Measurements from ENCODE around the gene KRTAP3-3.
"Not testable (repeated sequence)": the region's sequence is repeated elsewhere in the genome, so short reads cannot be mapped to it uniquely, and the experiment has no call there.

Gene KRTAP3-3

DNA sequence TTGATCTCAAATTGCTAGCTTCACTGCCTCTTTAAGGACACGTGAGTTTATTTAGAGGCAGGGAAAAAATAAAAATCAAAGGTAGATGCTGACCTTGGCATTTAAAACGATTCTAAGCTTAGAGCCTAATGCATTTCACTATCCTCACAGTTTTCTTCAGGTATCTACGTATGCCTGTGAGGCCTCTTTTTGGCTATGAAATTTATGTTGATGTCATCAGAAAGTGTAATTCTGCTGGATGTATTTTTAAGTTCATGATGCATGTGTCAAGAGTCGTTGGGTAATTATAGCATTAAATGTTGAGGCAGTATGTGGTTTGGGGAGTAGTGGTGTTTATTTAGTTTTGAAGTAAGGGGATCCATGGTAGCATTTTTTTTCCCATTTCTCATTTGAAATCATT lies 10.0 kb upstream of the KRTAP3-3 start:
- no peak for DNase-seq

DNA sequence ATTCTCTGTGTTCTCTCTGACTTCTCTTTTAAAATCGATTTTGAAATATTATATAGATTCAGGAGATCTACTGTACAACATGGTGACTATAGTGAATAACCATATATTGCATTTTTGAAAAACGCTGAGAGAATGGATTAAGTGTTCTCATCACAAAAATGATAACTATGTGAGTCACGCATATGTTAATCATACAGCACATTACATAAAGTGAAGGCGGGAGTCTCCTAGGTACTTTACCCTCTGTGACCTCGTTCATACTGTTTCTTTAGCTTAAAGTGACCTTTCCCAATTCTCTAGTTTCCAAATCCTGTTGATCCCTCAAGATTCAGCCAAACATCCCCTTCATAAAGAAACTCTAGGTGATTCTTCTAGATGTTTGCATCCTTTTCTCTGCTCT lies 8.8 kb upstream of the KRTAP3-3 start:
- DNase-seq, result peak; percentile 31

DNA sequence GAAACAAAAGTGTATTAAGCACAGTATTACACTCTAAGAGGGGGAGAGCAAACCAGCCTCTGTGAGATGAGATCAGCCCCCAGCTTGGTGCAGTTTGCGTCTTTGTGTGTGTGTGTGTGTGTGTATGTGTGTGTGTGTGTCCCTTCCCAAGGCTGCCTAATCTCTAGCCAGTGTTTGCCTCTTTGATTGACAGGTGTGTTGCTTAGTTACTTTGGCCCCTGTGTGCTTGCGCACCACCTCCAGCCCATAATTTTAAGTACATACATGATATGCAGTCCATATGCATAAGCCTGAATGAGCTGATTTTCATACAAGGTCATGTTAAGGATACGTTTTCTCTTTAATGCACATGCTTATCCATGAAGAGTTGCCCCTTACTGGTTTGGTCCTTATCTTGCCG lies 7.8 kb upstream of the KRTAP3-3 start:
- DNase-seq, result no peak

DNA sequence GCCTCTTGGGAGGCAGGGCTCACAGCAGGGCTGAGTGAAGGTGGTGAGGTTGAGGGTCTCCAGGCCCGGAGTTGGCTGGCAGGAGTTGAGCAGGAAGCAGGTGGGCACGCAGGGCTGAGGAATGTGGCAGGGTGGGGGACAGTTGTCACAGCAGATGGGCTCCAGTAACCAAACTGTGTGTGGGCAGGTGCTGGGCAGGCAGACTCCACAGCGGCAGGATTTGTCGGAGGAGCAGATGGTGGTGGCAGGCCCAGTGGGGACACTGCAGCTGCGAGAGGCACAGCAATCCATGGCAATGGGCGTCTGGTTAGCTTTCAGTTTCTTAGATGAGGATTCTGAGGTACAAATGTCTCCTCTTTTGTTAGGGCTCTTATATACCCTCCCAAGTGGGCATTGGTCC lies 5.6 kb upstream of the KRTAP3-3 start, which contains the start of gene KRTAP3-2:
KRTAP3-2 (minus strand) TSS at position 344 of the 400 bp plus-strand sequence; CDS start at position 291, 53 bp downstream.
- DNase-seq, result not testable (repeated sequence)

DNA sequence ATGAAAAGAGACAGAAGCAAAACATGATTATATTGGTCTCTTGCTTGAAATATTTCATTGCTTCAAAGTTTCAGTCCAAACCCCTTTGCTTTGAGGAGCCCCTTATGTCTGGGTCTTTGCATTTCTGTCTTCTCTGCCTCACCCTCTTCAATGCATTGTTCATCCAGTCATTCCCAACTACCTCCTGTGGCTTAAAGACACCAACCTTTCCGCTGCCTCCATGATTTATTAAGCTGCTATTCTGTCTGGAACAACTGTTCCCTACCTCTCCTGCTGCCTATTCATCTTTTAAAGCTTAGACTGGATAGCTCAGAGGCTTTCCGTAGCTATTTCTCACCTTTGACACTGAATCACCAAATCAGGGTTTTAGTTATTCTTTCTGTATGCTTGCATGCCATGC lies 3.4 kb upstream of the KRTAP3-3 start:
- DNase-seq, result no peak

DNA sequence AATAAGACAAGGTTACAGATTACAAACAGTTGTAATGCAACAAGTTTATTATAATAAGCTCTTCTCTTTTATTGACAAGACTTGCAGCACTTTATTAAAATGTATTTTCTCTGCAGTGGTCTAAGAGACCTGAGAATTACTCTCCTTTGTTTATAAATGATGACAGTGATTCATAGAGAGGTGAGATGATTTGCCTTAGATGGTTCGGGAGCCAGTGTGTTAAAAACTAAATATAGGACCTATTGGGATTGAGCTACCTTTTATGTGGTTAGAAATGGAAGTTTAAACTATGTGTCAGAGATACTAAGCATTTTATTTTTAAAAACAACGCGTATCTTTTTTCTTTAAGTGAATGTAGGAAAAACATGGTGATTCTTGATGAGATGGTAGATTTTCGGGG lies 2.9 kb upstream of the KRTAP3-3 start:
- DNase-seq, result no peak

DNA sequence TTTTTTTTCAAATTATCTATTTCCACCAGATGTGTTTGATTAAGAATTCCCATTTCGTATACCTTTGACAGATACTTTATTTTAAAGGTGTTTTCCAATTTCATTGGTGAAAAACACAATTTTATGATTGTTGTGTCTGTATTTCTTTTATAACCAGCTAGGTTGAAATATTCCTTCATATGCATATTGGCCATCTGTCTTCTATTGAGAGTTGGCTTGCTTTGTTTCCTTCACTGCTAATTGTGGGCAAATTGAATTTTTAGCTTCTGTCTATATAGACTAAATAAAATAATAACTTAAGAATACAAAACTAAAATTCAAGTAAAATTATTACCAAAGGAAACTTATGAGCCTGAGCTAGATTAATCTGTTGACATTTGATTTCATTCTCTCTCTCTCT lies 1.2 kb upstream of the KRTAP3-3 start:
- no peak for DNase-seq

DNA sequence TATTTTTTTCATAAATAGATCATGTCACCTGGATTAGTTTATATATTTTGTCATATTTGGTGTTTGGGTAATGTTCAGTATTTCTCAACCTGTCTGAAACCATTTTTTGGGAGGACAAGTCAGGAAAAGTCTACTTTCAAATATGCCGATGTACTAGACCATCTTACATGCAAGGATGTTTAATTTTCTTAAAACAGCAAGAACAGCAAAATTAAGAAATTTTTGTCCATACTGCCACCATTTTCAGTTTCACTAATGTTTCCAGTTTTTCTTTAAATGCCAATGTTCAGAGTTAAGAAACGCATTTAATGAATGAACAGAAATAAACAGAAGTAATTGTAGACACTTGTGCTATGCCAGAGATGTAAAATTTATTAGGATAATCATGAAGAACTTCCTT lies 880 bp downstream of the KRTAP3-3 start:
- no peak for DNase-seq

DNA sequence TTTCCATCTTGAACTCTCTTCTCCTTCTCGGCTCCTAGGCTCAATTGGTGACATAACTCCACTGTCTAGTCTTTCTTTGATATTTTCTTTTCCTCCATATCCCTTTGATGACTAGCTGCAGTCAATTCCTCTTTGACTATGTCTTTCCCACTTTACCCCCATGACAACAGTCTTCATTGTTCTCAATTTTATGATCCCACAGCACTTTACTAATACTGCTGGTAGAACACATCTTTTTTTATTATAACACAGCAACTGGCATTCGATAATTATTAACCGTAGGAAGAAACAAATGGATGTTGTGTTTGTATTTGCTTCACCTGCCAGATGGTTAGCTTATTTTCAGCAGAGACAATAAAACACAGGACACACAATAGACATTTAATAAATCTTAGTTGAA lies 1.3 kb downstream of the KRTAP3-3 start:
- DNase-seq, result no peak

DNA sequence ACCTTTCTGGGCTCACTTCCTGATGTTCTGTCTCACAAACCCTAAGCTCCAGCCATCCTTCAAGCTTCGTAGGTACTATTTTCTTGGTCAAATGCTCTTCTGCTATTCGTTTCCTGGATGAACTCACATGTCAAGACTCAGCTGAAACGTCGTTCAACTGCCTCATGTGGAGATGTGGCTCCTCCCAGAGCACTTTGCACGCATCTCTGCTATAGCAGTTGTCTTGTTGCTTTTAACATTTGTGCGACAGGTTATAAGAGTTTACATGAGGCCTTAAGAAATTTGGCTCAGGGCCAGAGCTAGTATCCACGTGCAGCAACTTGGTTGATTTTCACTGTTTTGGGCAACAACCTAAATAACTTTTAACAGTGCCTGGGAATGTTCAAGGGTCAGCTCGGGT lies 7.0 kb downstream of the KRTAP3-3 start:
- no peak for DNase-seq

DNA sequence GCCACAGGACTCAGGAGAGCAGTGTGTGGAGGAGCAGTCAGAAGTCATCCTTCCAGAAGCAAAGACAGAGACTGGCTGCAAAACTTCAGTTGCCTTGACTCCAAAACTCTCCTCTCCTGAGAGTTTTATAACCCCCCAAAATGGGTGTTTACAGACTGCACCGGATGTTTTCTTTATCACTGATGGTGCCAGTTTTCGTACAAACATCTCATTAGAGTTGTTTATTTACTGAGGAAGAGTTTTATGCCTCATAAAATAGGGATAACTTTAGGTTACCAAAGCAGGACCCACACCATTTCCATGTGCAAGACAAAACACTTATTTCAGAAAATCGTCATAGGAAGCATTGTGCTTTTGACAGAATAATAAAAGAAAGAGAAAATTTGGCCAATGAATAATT lies 9.7 kb downstream of the KRTAP3-3 start, which contains the start of gene KRT40:
KRT40 (minus strand) TSS at position 101 of the 400 bp plus-strand sequence; CDS start at position 48, 53 bp downstream.
- DNase-seq, result no peak

DNA sequence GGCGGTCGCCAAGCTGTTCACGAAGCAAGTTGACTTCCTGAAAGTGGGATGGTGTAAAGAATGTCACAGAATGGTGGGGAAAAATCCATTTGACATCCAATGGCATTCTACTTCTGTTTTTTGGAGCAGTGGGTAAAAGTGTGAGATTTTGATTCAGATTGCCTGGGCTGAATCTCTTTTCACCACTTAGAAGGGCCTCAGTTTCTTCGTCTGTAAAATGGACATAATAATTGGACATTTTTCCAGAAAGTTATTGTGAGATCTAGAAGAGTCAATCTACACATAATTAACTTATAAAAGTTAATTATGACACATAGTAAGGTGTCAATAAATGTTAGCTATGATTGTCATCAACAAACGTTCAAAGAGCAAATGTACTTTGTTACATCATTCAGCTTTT lies 12.8 kb downstream of the KRTAP3-3 start:
- no peak for DNase-seq

DNA sequence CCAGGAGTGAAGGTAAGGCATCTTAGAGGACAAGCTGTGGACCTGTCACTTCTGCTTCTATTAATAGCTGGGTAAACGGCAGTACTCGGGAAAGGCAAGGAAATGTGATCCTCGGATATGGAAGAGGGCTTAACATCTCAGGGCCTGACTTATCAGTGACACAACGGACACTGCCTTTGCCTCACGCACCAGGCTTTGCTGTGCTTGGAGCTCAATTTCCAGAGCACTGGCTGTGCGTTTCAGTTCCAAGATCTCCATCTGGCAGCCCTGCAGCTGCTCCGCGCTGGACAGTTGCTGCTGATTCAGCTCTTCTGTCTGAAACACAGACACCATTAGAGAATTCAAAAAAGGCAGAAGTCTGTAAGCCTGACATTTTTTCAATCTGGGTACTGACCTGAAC lies 13.4 kb downstream of the KRTAP3-3 start:
- no peak for DNase-seq

DNA sequence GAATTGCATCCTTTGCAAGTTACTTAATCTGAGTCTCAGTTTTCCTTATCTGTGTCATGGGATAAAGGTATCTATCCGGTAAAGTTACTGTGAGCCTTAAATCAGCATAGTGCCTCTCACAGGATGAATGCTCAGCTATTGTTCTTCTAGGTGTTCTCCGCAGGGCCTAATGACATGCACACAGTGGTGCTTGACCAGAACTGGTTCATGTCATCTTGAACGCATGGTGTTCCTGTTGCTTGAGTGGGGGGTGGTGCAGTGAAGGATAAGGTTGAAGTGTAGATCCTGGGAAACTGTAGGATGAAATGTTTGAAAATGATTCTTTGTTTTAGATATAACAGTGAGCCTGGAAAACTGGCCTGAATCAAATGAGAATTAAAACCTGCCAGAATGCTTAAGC lies 13.8 kb downstream of the KRTAP3-3 start:
- no peak for DNase-seq

DNA sequence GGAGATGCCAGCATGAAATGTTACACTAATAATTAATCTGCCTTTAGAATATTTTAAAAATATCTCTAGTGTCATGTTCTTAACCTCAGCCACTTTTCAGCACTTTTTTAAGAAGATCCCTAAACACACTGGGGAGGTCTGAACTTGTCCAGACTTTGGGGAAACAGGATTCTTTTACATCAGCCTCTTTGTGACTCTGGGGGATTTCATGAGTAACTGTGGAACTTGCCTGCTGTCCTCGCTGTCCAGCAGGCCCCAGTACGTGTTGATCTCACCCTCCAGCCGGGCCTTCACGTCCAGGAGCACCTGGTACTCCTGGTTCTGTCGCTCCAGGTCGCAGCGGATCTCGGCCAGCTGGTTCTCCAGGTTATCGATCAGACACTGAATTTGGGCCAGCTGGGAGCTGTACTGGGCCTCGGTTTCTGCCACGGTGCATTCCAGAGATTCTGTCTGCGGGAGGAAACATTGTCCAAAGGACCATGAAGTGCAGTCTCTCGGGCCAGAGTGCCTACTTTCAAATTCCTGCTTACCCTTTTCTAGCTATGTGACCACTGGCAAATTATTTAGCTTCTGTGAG lies 15.3 kb downstream of the KRTAP3-3 start:
- no peak for DNase-seq

DNA sequence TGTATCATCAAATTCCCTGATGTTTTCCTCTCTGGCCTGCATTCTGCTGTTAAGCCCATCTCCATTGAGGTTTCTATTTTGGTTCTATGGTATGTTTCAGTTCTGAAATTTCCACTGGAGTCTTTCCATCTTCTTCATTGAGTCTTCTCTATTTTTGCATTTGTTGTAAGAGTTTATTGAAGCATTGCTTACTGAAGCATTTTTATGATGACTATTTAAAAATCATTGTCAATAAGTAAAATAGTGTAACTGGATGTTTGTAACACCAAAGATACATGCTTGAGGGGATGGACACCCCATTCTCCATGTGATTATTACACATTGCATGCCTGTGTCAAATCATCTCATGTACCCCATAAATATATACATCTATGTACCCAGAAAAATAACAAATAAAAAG lies 18.4 kb downstream of the KRTAP3-3 start:
- DNase-seq, result no peak

DNA sequence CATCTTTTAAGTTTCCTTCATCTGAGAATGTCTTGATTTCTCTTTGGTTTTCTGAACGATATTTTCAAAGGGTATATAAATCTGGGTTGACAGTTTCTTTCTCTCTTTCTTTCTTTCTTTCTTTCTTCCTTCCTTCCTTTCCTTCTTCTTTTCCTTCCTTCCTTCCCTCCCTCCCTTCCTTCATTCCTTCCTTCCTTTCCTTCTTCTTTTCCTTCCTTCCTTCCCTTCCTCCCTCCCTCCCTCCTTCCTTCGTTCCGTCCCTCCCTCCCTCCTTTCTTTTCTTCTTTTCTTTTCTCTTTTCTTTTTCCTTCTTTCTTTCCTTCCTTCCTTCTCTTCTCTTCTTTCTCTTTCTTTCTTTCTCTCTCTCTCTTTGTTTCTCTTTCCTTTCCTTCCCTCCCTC lies 19.6 kb downstream of the KRTAP3-3 start:
- DNase-seq, result no peak

DNA sequence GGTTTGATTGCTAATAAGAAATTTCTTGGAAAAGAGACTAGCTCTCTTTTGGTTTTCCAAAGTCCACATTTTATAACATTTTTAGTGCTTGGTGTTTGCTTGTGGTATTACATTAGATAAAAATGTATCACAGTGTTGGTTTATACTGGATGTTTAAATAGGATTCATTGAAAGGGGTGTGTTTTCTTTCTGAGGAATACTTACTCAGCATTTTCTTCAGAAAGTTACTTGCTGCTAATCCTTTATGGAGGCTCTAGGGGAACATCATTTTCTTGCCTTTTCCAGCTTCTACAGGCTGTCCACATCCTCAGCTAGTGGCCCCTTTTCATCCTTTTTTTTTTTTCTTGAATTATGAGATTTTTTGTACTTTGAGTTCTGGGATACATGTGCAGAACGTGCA lies 26.4 kb downstream of the KRTAP3-3 start:
- no peak for DNase-seq

DNA sequence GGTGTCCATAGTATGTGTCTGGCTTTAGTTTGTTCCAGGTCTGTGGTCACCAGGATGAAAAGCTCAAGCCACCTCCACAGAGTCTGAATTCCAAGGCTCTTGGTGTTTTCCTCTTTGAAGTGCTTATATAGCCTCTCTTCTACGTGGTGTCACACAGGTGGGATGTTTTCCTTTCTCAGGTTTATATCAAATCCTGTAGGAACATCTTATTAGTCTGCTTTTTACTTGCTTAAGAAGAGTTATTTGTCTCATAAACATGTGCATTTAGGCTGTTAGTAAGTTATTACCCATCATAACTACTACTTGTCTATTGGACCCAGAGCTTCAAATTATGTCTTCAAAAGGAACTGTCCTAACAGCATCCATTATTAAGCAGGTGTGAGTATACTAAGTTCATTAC lies 27.1 kb downstream of the KRTAP3-3 start, which contains the start of gene KRT39:
KRT39 (minus strand) TSS at position 101 of the 400 bp plus-strand sequence; CDS start at position 9, 92 bp downstream.
- DNase-seq, result no peak

DNA sequence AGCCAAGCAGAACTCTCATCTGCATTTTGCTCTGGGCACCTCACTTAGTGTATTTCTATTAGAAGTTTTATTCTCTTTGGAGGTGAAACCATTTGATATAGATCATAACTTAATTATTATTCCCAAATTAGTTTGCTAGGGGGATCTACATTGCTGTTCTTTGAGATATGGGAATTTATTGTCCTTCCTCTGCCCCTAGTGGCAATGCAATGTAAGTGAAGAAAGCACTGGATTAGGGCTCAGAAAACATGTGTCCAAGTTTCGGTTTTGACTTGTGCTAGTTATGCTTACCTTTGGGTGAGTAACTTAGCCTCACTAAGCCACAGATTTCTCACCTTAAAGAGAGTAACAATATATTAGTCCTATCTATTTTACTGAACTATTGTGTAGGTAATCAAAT lies 30.1 kb downstream of the KRTAP3-3 start:
- peak; percentile 28 for DNase-seq

DNA sequence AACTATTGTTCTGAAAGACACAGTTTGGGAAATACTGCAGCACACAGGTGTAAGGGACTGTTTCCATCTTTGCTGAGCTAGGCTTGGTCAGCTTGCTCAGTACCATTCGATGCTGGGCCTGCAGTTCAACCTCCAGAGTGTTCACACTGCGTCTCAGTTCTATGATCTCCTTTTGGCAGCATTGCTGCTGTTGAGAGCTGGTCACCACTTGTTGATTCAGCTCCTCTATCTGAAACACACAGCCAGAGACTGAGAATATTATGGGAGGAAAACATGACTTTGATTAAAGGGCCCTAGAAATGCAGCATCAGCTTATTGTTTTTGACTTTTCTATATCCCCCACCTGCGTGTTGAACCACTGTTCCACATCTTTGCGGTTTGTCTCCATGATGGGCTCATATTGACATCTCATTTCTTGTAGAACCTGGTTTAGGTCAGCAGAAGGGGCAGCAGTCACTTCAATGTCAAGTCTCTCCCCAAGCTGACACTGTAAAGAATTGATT lies 31.9 kb downstream of the KRTAP3-3 start:
- DNase-seq, result no peak

DNA sequence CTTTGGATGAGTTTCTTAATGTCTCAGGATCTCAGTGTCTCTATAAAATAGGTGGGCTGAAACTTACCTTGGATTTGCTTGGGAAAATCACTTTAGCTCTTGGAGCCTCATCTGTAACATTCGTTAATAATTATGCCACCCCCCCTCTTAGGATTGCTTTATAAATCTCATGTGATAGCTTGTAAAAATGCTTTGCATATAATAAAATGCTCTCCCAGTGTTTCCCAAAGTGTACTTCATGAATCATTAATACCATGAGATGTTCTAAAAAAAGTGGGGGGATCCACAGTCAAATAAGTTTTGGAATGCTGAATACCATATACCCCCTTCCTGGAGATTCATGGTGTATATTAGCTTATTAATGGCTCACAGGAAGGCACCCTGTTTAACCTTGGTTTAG lies 32.4 kb downstream of the KRTAP3-3 start:
- no peak for DNase-seq

DNA sequence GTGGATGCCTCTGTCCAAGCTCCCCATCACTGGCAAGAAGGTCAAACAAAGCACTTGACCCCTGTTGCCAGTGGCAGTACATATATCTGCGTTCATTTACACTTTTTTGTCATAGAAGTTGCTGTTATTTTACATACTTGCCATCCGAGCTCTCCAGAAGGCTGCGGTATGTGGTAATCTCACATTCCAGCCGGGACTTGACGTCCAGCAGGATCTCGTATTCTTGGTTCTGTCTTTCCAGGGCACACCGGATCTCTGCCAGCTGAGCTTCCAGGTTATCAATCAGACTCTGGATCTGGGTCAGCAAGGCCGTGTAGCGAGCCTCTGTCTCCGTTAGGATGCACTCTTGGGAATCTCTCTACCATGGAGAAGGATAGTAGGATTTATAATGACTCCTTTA lies 33.8 kb downstream of the KRTAP3-3 start:
- no peak for DNase-seq

DNA sequence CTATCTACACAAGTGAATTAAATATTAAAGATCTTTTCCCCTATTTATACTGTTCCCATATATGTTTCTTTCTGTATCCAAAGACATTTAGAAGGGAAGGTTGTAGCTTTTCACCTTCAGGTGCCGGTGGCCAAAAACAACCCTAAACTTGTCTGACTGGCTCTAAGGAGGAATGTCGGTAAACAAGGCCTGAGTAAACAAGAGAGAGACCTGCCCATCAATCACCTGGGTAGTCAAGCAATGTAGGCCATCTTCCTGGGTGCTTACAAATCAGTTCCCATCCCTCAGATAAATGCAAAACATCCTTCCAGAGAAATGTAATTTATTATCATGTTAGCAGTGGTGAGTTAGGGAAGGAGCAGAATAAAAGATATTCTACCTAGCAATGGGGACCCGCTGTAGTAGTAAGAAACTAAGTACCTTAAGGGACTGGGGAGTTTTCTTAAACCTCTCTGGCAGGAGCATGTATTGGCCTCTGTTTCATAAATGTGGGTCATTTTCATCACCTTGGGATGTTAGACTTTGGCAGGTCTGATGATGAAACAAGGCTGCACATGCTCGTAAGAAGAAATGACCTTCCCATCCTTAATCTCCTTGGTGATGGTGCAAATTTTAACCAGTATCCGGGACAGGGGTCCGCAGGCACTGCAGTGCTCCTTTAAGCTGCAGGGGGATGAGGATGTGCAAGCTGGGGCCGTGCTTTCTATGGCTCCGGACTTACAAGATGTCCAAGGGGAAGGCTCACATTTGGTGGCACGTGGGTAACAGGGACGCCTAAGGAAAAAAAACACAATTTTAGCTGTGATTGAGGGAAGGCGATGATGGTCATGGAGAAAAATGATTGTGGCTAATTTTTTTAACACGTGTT lies 35.6 kb downstream of the KRTAP3-3 start:
- DNase-seq, result no peak

All from EL (cell line).